GM12878 (cell line): ENCODE results near the gene KRT78. TPM values are rescaled to one million over a fixed set of nuclear protein-coding genes. Genes with fewer than 3 reads are reported as not detected.

Experiments used
- ATAC-seq: fragments of 200-7000 bp; cut with Tn5 transposase; 3 replicates; pipeline ENCODE4 v1.9.1; 2020; ENCODE audit warnings: mild to moderate bottlenecking, moderate library complexity
- BruUV-seq: library from RNA; stranded (reverse); fragments of 400-500 nt; replicated peaks from 2 replicates; lab custom pipeline; 2021; lab: Mats Ljungman, UMichigan
- CTCF ChIA-PET: fragments of 300-600 bp; sonication (Branson Sonifier 250); formaldehyde crosslinking; extraction: SDS; loops from one replicate; lab custom pipeline; 2021; ENCODE audit warnings: inconsistent platforms; lab: Yijun Ruan, JAX
- POLR2A ChIA-PET: fragments of 350-600 bp; formaldehyde crosslinking; extraction: SDS; loops from one replicate; lab custom pipeline; 2021; ENCODE audit warnings: inconsistent platforms; lab: Charles Lee
- RAD21 ChIA-PET: fragments of 300-600 bp; sonication (Branson Sonifier 250); formaldehyde crosslinking; loops from one replicate; lab custom pipeline; 2023; ENCODE audit warnings: antibody characterized with exemption; ENCODE audit not compliant: unreplicated experiment; lab: Charles Lee
- SMC1A ChIA-PET: fragments of 300-600 bp; sonication (Branson Sonifier 250); formaldehyde crosslinking; loops from one replicate; lab custom pipeline; 2023; ENCODE audit not compliant: unreplicated experiment, uncharacterized antibody; lab: Charles Lee
- DNase-seq: peaks from one replicate; pipeline ENCODE4 v3.0.0-alpha.2; 2011; ENCODE audit warnings: low read depth, low spot score
- FAIRE-seq: peaks from 3 replicates; lab custom pipeline; 2011; peaks lifted over from hg19 to GRCh38; lab: Jason Lieb, UNC
- H2AFZ ChIP-seq: 2 replicates; pipeline ENCODE4 v1.6.0; 2011; ENCODE audit warnings: low read depth, low read length, control low read depth; ENCODE audit not compliant: control insufficient read depth
- H3K27ac ChIP-seq: 2 replicates; pipeline ENCODE4 v1.5.1; 2011; ENCODE audit warnings: control low read depth; ENCODE audit not compliant: control insufficient read depth, insufficient read depth
- H3K27me3 ChIP-seq, 2 experiments: replicated peaks in 1 of 2; 2 replicates each; pipeline versions ENCODE4 v1.6.0 to v1.6.1; 2011; ENCODE audit warnings: low read length in 1 of 2; ENCODE audit not compliant: control insufficient read depth in 2 of 2, insufficient read depth in 2 of 2
- H3K36me3 ChIP-seq, 2 experiments: 2 replicates each; pipeline ENCODE4 v1.5.1; 2011; ENCODE audit warnings: low read length in 1 of 2; ENCODE audit not compliant: control insufficient read depth in 2 of 2, insufficient read depth in 2 of 2
- H3K4me1 ChIP-seq: 2 replicates; pipeline ENCODE4 v1.6.1; 2011; ENCODE audit warnings: mild to moderate bottlenecking, low read length, moderate library complexity, mixed read lengths; ENCODE audit not compliant: control insufficient read depth, insufficient read depth
- H3K4me2 ChIP-seq: 2 replicates; pipeline ENCODE4 v1.6.0; 2011; ENCODE audit warnings: control low read depth; ENCODE audit not compliant: control insufficient read depth, insufficient read depth
- H3K4me3 ChIP-seq: fragments of 200-600 bp; sonication (generic); 2 replicates; pipeline ENCODE4 v1.5.1; 2016
- H3K79me2 ChIP-seq: 2 replicates; pipeline ENCODE4 v1.6.0; 2011; ENCODE audit warnings: low read length; ENCODE audit not compliant: control insufficient read depth, insufficient read depth
- H3K9ac ChIP-seq: 2 replicates; pipeline ENCODE4 v1.8.0; 2011; ENCODE audit warnings: low read length, control low read depth, mixed read lengths; ENCODE audit not compliant: control insufficient read depth, insufficient read depth
- H3K9me3 ChIP-seq: replicated peaks from 3 replicates; pipeline ENCODE4 v1.5.1; 2011; ENCODE audit warnings: mild to moderate bottlenecking, low read length; ENCODE audit not compliant: control insufficient read depth, insufficient read depth
- H4K20me1 ChIP-seq: 2 replicates; pipeline ENCODE4 v1.6.0; 2011; ENCODE audit not compliant: control insufficient read depth, insufficient read depth
- CHD1 ChIP-seq: IDR thresholded peaks from 2 replicates; pipeline ENCODE4 v1.6.1; 2012; ENCODE audit warnings: low read depth, low read length, improper control_type of control experiment
- CREB1 ChIP-seq: IDR thresholded peaks from 2 replicates; pipeline ENCODE4 v1.6.1; 2012; ENCODE audit warnings: low read depth, mild to moderate bottlenecking, inconsistent platforms
- DPF2 ChIP-seq: fragments of 450-650 bp; IDR thresholded peaks from 2 replicates; pipeline ENCODE4 v1.6.1; 2017; ENCODE audit warnings: mild to moderate bottlenecking
- GABPA ChIP-seq: IDR thresholded peaks from 2 replicates; pipeline ENCODE4 v1.6.1; 2014; ENCODE audit warnings: antibody characterized with exemption, low read depth, mild to moderate bottlenecking, inconsistent platforms
- IRF4 ChIP-seq: IDR thresholded peaks from 2 replicates; pipeline ENCODE4 v1.6.1; 2011; ENCODE audit warnings: low read depth, low read length
- JUND ChIP-seq: IDR thresholded peaks from 2 replicates; pipeline ENCODE4 v1.6.1; 2012; ENCODE audit warnings: low read depth, mild to moderate bottlenecking, low read length, improper control_type of control experiment, moderate library complexity
- MEF2B ChIP-seq: fragments of 450-650 bp; IDR thresholded peaks from 2 replicates; pipeline ENCODE4 v1.6.1; 2018; ENCODE audit warnings: mild to moderate bottlenecking, moderate library complexity; ENCODE audit not compliant: partially characterized antibody, poor library complexity, severe bottlenecking
- PBX3 ChIP-seq: IDR thresholded peaks from 2 replicates; pipeline ENCODE4 v1.6.1; 2011; ENCODE audit warnings: mild to moderate bottlenecking, low read depth, low read length, moderate library complexity; ENCODE audit not compliant: insufficient replicate concordance
- SP1 ChIP-seq: IDR thresholded peaks from one replicate; pipeline ENCODE4 v1.6.1; 2011; ENCODE audit warnings: low read depth, low read length
- SREBF2 ChIP-seq: IDR thresholded peaks from 2 replicates; pipeline ENCODE4 v1.6.1; 2012; ENCODE audit warnings: mild to moderate bottlenecking, low read length
- SRF ChIP-seq, 2 experiments: IDR thresholded peaks; 2 replicates each; pipeline ENCODE4 v1.6.1; 2011; ENCODE audit warnings: low read depth in 2 of 2, low read length in 2 of 2, mild to moderate bottlenecking in 1 of 2, moderate library complexity in 1 of 2
- USF2 ChIP-seq: IDR thresholded peaks from 2 replicates; pipeline ENCODE4 v1.6.1; 2011; ENCODE audit warnings: low read depth, low read length, improper control_type of control experiment, borderline replicate concordance
- ZBTB11 ChIP-seq: fragments of 450-650 bp; formaldehyde crosslinking; IDR thresholded peaks from 2 replicates; pipeline ENCODE4 v1.5.0; 2022; ENCODE audit warnings: mild to moderate bottlenecking, missing genetic modification characterization
- ZBTB40 ChIP-seq: fragments of 450-650 bp; IDR thresholded peaks from 2 replicates; pipeline ENCODE4 v1.6.1; 2016; ENCODE audit warnings: mild to moderate bottlenecking, moderate library complexity, borderline replicate concordance
- WGBS: methylation state at CpG from one replicate; pipeline ENCODE4 v1.1.6; 2016; ENCODE audit warnings: low lambda C conversion rate; ENCODE audit not compliant: insufficient replicate concordance, insufficient coverage; ENCODE audit errors: missing lambda C conversion rate; 5-methylcytosine and 5-hydroxymethylcytosine counted together
- in situ Hi-C: fragments of 300-500 bp; cut with MboI; formaldehyde crosslinking; loops from 9 replicates; pipeline ENCODE4 v1.14.3; 2018; ENCODE audit warnings: mixed read lengths
- intact Hi-C: fragments of 100-400 bp; cut with micrococcal nuclease; formaldehyde crosslinking; loops from one replicate; pipeline ENCODE4 v1.14.2; 2022; ENCODE audit not compliant: unreplicated experiment
- polyA plus RNA-seq, 11 experiments: library from polyadenylated mRNA; depleted of rRNA in 4 of 11; unstranded in 6 of 11; stranded (reverse) in 5 of 11; fragments of >200 nt; fragmentation: Nextera tagmentation in 4 of 11; fragmentation: Illumina TruSeq in 1 of 11; extraction: Ambion mirVana in 4 of 11; extraction: Trizol in 1 of 11; gene quantifications; 1 replicate in 1 of 11; 2 replicates in 10 of 11; pipeline versions ENCODE4 v1.2.1 to v1.2.3, GENCODE V29; 2011 to 2016; ENCODE audit warnings: inconsistent platforms in 2 of 11, missing spikeins in 2 of 11, low read depth in 1 of 11
- total RNA-seq, 4 experiments: library from RNA; depleted of rRNA in 3 of 4; stranded (reverse); fragments of >200 nt in 3 of 4; fragmentation: Illumina TruSeq in 1 of 4; extraction: Trizol in 1 of 4; gene quantifications; 2 replicates each; pipeline versions ENCODE4 v1.2.1 to v1.2.3, GENCODE V29; 2013 to 2021

KRT78 gene
- total and polyA plus RNA-seq, 10 of the 15 experiments (the other 5 are each of a cell fraction or from before 2014, with no cell fraction given): 0.07 TPM; not detected in 9

DNA sequence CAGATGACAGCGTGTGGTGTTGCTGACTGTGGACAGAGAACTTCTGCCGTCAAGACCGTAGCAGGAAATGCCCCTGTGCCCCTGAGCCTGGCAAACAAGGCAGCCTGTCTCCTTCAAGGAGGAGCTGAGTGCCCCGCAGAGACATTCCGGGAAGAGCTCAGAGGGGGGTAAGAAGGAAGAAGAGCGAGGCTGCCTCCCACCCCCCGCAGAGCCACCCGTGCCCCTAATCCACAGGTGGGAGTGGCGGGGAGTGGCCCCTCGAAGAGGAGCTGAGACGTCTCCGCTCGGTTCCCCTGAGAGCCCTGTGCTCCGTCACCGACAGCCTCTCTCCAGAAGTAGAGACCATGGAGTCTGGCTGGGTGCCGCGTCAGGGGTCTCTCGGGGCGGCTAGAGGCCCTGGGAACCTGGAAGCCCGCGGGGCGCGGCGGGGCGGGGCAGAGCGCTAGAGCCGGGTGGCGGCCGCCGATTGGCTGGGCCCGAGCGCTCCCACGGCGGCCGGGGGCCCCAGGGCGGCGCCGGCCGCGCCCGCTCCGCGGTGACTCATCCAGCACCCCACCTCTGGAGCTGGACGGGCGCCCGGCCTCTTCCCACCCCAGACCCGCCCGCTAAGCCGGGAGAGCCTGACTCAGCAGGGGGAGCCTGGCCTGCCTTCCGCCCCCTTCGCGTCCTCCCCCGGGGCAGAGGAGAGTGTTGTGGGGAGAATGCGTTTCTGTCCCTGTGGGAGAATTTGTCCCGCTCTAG is 25.2 kb upstream of the KRT78 start:
- in situ Hi-C loops (no loop called here), intact Hi-C loops (no loop called here)
- H3K27ac ChIP-seq: no peak overlapping the region
- peak overlapping the region; percentile 74 for H2AFZ ChIP-seq
- 6% methylated on average over 42 of the region's 55 CpGs for WGBS
- H3K9me3 ChIP-seq: no peaks in the 10 kb centered on the region
- ChIA-PET POLR2A (no interaction called here), RAD21 (no interaction called here), CTCF (interaction anchor here (0.9 to 1.2 kb wide), 2 partner anchors 11 to 718 kb away, joined by 3 to 4 read pairs; no protein-coding TSS in a partner anchor), SMC1A (interaction anchor here (1.6 kb wide), 1 partner anchor 291 kb away, joined by 4 read pairs; no protein-coding TSS in a partner anchor)
- H3K79me2 ChIP-seq: no peaks in the 10 kb centered on the region
- ATAC-seq (peak; percentile 54), DNase-seq (no peak), FAIRE-seq (no peak)
- no peaks in the 10 kb centered on the region for H4K20me1 ChIP-seq
- no peaks in the 10 kb centered on the region for H3K36me3 ChIP-seq
- no TSS peak for BruUV-seq
- peak overlapping the region; percentile 52 for H3K4me2 ChIP-seq
- peak overlapping the region; percentile 52; the same call in 1 of the 2 replicates for H3K9ac ChIP-seq
- peaks cover 6% of the 10 kb centered on the region for H3K4me1 ChIP-seq
- H3K27me3 ChIP-seq: peaks cover 0 to 3% of the 10 kb centered on the region in 2 experiments; a peak in 2 of 4 replicates
- no peak overlapping the region for H3K4me3 ChIP-seq
- TF ChIP-seq CREB1 (no peak), DPF2 (no peak), SP1 (no peak), SRF (IDR thresholded peaks at IDR 0.05; ENCODE audit: low read depth in 2 of 2, low read length in 2 of 2) (no peak), JUND (no peak), CHD1 (no peak), MEF2B (no peak), IRF4 (no peak), GABPA (no peak), ZBTB40 (no peak), USF2 (no peak), SREBF2 (no peak), ZBTB11 (CRISPR knock-in tag) (no peak), PBX3 (no peak)
